ENCODE results near the gene ABLIM1. TPM values are rescaled to one million over a fixed set of nuclear protein-coding genes. Genes with fewer than 3 reads are reported as not detected.

ABLIM1 gene
- total and polyA plus RNA-seq, 2 experiments from 2014 or later: 21.9 to 45.1 TPM

GRCh38 chr10:114401195-114401791 lies 256.8 kb downstream of the ABLIM1 start (continued):
- TF ChIP-seq ZNF331 (CRISPR knock-in tag; IDR thresholded peaks at IDR 0.05; ENCODE audit: low read depth): no peak
- TF ChIP-seq CREB1 (CRISPR knock-in tag; IDR thresholded peaks at IDR 0.05; ENCODE audit: low read depth): no peak
- TF ChIP-seq CTCF (conservative IDR thresholded peaks at IDR 0.05; ENCODE audit: low read depth in 2 of 2): no peak

GRCh38 chr10:114400091-114400490 lies 258.0 kb downstream of the ABLIM1 start:
- peaks cover 21% of the 10 kb centered on the region for H3K27me3 Mint-ChIP-seq (ENCODE audit: insufficient read depth, low read depth, poor library complexity)
- H2AFZ ChIP-seq: no peak overlapping the region
- no peaks in the 10 kb centered on the region for H4K20me1 ChIP-seq (replicated peaks; ENCODE audit: insufficient read depth)
- H3K4me2 ChIP-seq: no peak overlapping the region
- no peak overlapping the region for H3K4me3 Mint-ChIP-seq
- H3K27me3 ChIP-seq (ENCODE audit: insufficient read depth): peaks cover 36% of the 10 kb centered on the region
- H3F3A ChIP-seq (replicated peaks; ENCODE audit: low read depth): no peaks in the 10 kb centered on the region
- H3K9me3 Mint-ChIP-seq: no peaks in the 10 kb centered on the region
- H3K4me3 ChIP-seq: no peak overlapping the region
- H3K36me3 ChIP-seq (ENCODE audit: insufficient read depth): no peaks in the 10 kb centered on the region
- H3K27ac Mint-ChIP-seq: no peak overlapping the region
- no peaks in the 10 kb centered on the region for H3K79me2 ChIP-seq (replicated peaks; ENCODE audit: insufficient read depth)
- peaks cover 19% of the 10 kb centered on the region for H3K4me1 ChIP-seq (ENCODE audit: insufficient read depth)
- H3K27ac ChIP-seq (ENCODE audit: low read depth): no peak overlapping the region
- no peaks in the 10 kb centered on the region; the same call in 2 of the 3 replicates for H3K36me3 Mint-ChIP-seq (ENCODE audit: low read depth)
- no peaks in the 10 kb centered on the region for H3K9me2 ChIP-seq (ENCODE audit: insufficient read depth)
- ATAC-seq (no peak), DNase-seq (ENCODE audit: low spot score) (no peak)
- H3K4me1 Mint-ChIP-seq: peaks cover 25% of the 10 kb centered on the region
- no peak for TF ChIP-seq CTCF (conservative IDR thresholded peaks at IDR 0.05; ENCODE audit: low read depth in 2 of 2)
- no peak for TF ChIP-seq ZNF331 (CRISPR knock-in tag; IDR thresholded peaks at IDR 0.05; ENCODE audit: low read depth)
- no peak for TF ChIP-seq EZH2phosphoT487 (IDR thresholded peaks at IDR 0.05; ENCODE audit: unreplicated experiment)
- no peak for TF ChIP-seq JUNB (IDR thresholded peaks at IDR 0.05; ENCODE audit: unreplicated experiment)
- TF ChIP-seq STAT1 (IDR thresholded peaks at IDR 0.05; ENCODE audit: unreplicated experiment): no peak
- no peak for TF ChIP-seq CREB1 (CRISPR knock-in tag; IDR thresholded peaks at IDR 0.05; ENCODE audit: low read depth)
- TF ChIP-seq ETS1 (IDR thresholded peaks at IDR 0.05): no peak
- no peak for TF ChIP-seq EZH2 (IDR thresholded peaks at IDR 0.05; ENCODE audit: low read depth, unreplicated experiment)
- no peak for TF ChIP-seq ZNF462 (CRISPR knock-in tag; IDR thresholded peaks at IDR 0.05)
- TF ChIP-seq ZNF114 (CRISPR knock-in tag; IDR thresholded peaks at IDR 0.05): no peak
